CD14-positive monocyte (primary cell): Measurements from ENCODE around the gene OXNAD1. TPM values are rescaled to one million over a fixed set of nuclear protein-coding genes. Genes with fewer than 3 reads are reported as not detected.

Source experiments
- DNase-seq, 3 donors: peaks; one replicate each; pipeline ENCODE4 v3.0.0-alpha.2; 2011 to 2022
- H2AFZ ChIP-seq: 2 replicates; pipeline ENCODE4 v1.6.0; 2012; ENCODE audit warnings: mild to moderate bottlenecking, low read depth, low read length, inconsistent platforms; ENCODE audit not compliant: insufficient read depth, poor library complexity, severe bottlenecking
- H3K27ac ChIP-seq, 2 donors: 1 replicate in 1 of 2; 2 replicates in 1 of 2; pipeline ENCODE4 v1.5.1; 2012 to 2013; ENCODE audit warnings: low read length in 2 of 2, control low read depth in 1 of 2, inconsistent platforms in 1 of 2, low read depth in 1 of 2, mild to moderate bottlenecking in 1 of 2
- H3K27me3 ChIP-seq, 2 donors: one replicate each; pipeline versions ENCODE4 v1.6.0 to v1.6.1; 2011 to 2013; ENCODE audit warnings: low read length in 2 of 2; ENCODE audit not compliant: control insufficient read depth in 2 of 2, insufficient read depth in 2 of 2
- H3K36me3 ChIP-seq, 2 donors: replicated peaks in 1 of 2; 1 replicate in 1 of 2; 2 replicates in 1 of 2; pipeline versions ENCODE4 v1.5.1 to v1.6.1; 2012 to 2013; ENCODE audit warnings: low read length in 2 of 2, control low read depth in 1 of 2, inconsistent platforms in 1 of 2, mild to moderate bottlenecking in 1 of 2; ENCODE audit not compliant: insufficient read depth in 2 of 2, control insufficient read depth in 1 of 2
- H3K4me1 ChIP-seq, 2 donors: 1 replicate in 1 of 2; 2 replicates in 1 of 2; pipeline versions ENCODE4 v1.5.1 to v1.6.1; 2012 to 2013; ENCODE audit warnings: low read length in 2 of 2, control low read depth in 1 of 2, inconsistent platforms in 1 of 2, mild to moderate bottlenecking in 1 of 2, moderate library complexity in 1 of 2; ENCODE audit not compliant: insufficient read depth in 2 of 2, control insufficient read depth in 1 of 2
- H3K4me2 ChIP-seq: replicated peaks from 2 replicates; pipeline ENCODE3; 2012; ENCODE audit warnings: low read length, moderate library complexity, mild to moderate bottlenecking; ENCODE audit not compliant: poor library complexity, severe bottlenecking; ENCODE audit errors: extremely low read depth
- H3K4me3 ChIP-seq, 3 experiments: fragments of 200-600 bp in 1 of 3; sonication (generic) in 1 of 3; replicated peaks in 1 of 3; 1 replicate in 2 of 3; 2 replicates in 1 of 3; pipeline ENCODE4 v1.5.1; 2011 to 2013; ENCODE audit warnings: low read length in 3 of 3, mild to moderate bottlenecking in 3 of 3, control low read depth in 2 of 3, low read depth in 2 of 3, inconsistent platforms in 1 of 3, moderate library complexity in 1 of 3
- H3K79me2 ChIP-seq: 2 replicates; pipeline ENCODE4 v1.6.0; 2012; ENCODE audit warnings: mild to moderate bottlenecking, control low read depth, inconsistent platforms, low read length, moderate library complexity; ENCODE audit not compliant: insufficient read depth
- H3K9ac ChIP-seq: 2 replicates; pipeline ENCODE4 v1.6.0; 2017; ENCODE audit warnings: low read length, mild to moderate bottlenecking; ENCODE audit not compliant: insufficient read depth, poor library complexity, severe bottlenecking
- H3K9me3 ChIP-seq, 2 donors: replicated peaks in 1 of 2; 1 replicate in 1 of 2; 2 replicates in 1 of 2; pipeline versions ENCODE4 v1.5.1 to v1.6.1; 2012 to 2013; ENCODE audit warnings: low read length in 2 of 2, control low read depth in 1 of 2; ENCODE audit not compliant: control insufficient read depth in 1 of 2, insufficient read depth in 1 of 2
- H4K20me1 ChIP-seq: 2 replicates; pipeline ENCODE4 v1.6.0; 2012; ENCODE audit warnings: mild to moderate bottlenecking, low read length, control low read depth, moderate library complexity; ENCODE audit not compliant: insufficient read depth
- H3K27ac Mint-ChIP-seq, 7 donors: one replicate each; pipeline ENCODE4 v1.8.0; 2020; ENCODE audit warnings: mild to moderate bottlenecking in 7 of 7, mixed read lengths in 7 of 7, moderate library complexity in 6 of 7, inconsistent platforms in 2 of 7
- H3K27me3 Mint-ChIP-seq, 3 donors: one replicate each; pipeline ENCODE4 v1.8.0; 2021 to 2022; ENCODE audit warnings: low read depth in 3 of 3, mild to moderate bottlenecking in 3 of 3, mixed read lengths in 3 of 3, moderate library complexity in 3 of 3, inconsistent platforms in 1 of 3
- H3K36me3 Mint-ChIP-seq, 2 donors: one replicate each; pipeline ENCODE4 v1.8.0; 2020; ENCODE audit warnings: mixed read lengths in 2 of 2, inconsistent platforms in 1 of 2, mild to moderate bottlenecking in 1 of 2
- H3K4me1 Mint-ChIP-seq: one replicate; pipeline ENCODE4 v1.8.0; 2020; ENCODE audit warnings: mild to moderate bottlenecking, mixed read lengths
- H3K4me3 Mint-ChIP-seq, 2 donors: one replicate each; pipeline ENCODE4 v1.8.0; 2020; ENCODE audit warnings: mild to moderate bottlenecking in 2 of 2, mixed read lengths in 2 of 2, moderate library complexity in 1 of 2
- H3K9me3 Mint-ChIP-seq, 7 donors: one replicate each; pipeline ENCODE4 v1.8.0; 2020 to 2022; ENCODE audit warnings: mixed read lengths in 7 of 7, mild to moderate bottlenecking in 6 of 7, moderate library complexity in 6 of 7, inconsistent platforms in 2 of 7
- WGBS: methylation state at CpG from one replicate; pipeline ENCODE4 v1.1.5; 2013; ENCODE audit warnings: missing lambda C conversion rate; ENCODE audit not compliant: insufficient coverage; 5-methylcytosine and 5-hydroxymethylcytosine counted together
- intact Hi-C, 2 donors: fragments of 100-400 bp; cut with micrococcal nuclease; formaldehyde crosslinking; loops; one replicate each; pipeline versions ENCODE4 v1.15.0 to v1.15.1; 2023
- polyA plus RNA-seq, 3 donors: library from polyadenylated mRNA; depleted of rRNA in 1 of 3; unstranded in 2 of 3; stranded (reverse) in 1 of 3; fragments of 300-500 nt in 2 of 3; fragments of >200 nt in 1 of 3; fragmentation: Illumina TruSeq in 2 of 3; gene quantifications; 1 replicate in 2 of 3; 2 replicates in 1 of 3; pipeline ENCODE4 v1.2.3, GENCODE V29; 2012 to 2021
- TF ChIP-seq, protein P1 (sequence below): fragments of 200-600 bp; IDR thresholded peaks from one replicate; pipeline ENCODE4 v1.8.0; 2022; ENCODE audit warnings: antibody characterized with exemption, mild to moderate bottlenecking

The OXNAD1 gene
- polyA plus RNA-seq, 3 donors, result 3.7 to 5.1 (median 4.4) TPM

DNA sequence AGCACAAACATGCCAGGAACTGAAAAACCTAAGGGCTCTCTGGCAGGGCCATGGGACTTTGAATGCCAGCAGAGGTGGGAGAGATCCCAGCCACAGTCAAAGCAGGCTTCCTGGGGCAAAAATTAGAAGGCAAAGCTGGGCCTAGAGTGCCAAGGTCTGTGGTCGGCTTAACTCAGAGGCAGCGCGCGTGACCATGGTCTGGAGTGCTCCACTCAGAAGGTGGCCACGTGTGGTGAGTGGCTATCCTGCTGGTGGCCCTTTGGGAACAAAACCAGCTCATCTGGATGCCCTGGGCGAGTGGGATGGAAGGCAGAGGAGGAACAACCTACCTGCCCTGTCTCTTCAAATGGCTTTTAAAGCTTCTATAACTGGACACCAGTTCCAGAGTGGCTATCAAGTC, 63.1 kb downstream of the OXNAD1 start:
- H3K4me3 ChIP-seq, result no peak overlapping the region
- no peak overlapping the region for H3K4me3 Mint-ChIP-seq
- no peak for DNase-seq
- H3K9me3 ChIP-seq, result peaks cover 0 to 15% of the 10 kb centered on the region in 2 donors
- WGBS, result 99% methylated on average over 6 of the region's 6 CpGs
- H3K79me2 ChIP-seq, result no peaks in the 10 kb centered on the region
- H3K27me3 ChIP-seq, result no peaks in the 10 kb centered on the region
- TF ChIP-seq, protein P1, sequence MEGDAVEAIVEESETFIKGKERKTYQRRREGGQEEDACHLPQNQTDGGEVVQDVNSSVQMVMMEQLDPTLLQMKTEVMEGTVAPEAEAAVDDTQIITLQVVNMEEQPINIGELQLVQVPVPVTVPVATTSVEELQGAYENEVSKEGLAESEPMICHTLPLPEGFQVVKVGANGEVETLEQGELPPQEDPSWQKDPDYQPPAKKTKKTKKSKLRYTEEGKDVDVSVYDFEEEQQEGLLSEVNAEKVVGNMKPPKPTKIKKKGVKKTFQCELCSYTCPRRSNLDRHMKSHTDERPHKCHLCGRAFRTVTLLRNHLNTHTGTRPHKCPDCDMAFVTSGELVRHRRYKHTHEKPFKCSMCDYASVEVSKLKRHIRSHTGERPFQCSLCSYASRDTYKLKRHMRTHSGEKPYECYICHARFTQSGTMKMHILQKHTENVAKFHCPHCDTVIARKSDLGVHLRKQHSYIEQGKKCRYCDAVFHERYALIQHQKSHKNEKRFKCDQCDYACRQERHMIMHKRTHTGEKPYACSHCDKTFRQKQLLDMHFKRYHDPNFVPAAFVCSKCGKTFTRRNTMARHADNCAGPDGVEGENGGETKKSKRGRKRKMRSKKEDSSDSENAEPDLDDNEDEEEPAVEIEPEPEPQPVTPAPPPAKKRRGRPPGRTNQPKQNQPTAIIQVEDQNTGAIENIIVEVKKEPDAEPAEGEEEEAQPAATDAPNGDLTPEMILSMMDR, result no peak
- H3K27ac Mint-ChIP-seq, result peak overlapping the region in 3 of 7 donors; percentile 42 to 54 (median 46)
- no peaks in the 10 kb centered on the region for H3K4me1 ChIP-seq
- peaks cover 10 to 25% (median 14%) of the 10 kb centered on the region in 7 donors for H3K9me3 Mint-ChIP-seq
- no peak overlapping the region for H2AFZ ChIP-seq
- H3K36me3 ChIP-seq, result peaks cover 36 to 88% of the 10 kb centered on the region in 2 donors
- no peak overlapping the region for H3K27ac ChIP-seq
- no peaks in the 10 kb centered on the region for H4K20me1 ChIP-seq
- no peak overlapping the region for H3K4me2 ChIP-seq
- peaks cover 53 to 71% of the 10 kb centered on the region in 2 donors for H3K36me3 Mint-ChIP-seq
- no peak overlapping the region for H3K9ac ChIP-seq
- intact Hi-C loops, result no loop called here
- H3K27me3 Mint-ChIP-seq, result peaks cover 0 to 4% (median 3%) of the 10 kb centered on the region in 3 donors
- no peaks in the 10 kb centered on the region for H3K4me1 Mint-ChIP-seq

DNA sequence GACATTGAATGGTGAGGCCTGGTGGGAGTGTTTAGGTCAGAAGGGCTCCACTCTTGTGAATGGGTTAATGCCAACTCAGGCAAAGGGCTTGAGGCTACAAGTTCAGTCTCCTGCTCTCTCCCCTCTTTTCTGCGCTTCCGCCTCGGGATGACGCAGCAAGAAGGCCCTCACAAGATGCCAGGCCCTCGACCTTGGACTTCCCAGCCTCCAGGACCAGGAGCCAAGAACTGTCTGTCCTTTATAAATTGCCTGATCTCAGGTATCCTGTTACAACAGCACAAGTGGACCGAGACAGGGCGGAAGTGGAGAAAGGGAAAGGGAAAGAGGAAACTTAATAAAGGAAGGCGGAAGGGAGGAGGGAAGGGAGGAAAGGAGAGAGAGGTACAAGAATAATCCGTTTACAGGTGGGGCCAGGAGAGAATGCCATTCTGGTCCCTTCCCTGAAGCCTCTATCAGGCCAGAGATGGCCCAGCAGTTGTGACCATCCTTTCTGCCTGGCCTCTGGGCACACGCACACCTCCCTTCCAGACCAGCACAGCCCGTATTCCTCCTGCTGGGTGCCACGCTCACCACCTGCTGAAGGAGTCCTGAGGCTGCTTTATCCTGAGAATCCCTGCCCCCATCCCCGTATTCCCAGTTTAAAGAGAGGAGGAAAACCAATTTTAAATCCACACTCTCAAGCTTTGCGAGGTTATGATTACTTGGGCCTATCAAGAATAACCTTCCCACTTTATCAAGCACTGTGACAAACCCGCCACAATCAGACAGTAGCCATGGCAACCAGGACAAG, 64.2 kb downstream of the OXNAD1 start:
- DNase-seq, result no peak
- Histone ChIP-seq H2AFZ (no peak overlapping the region), H3K27me3 (no peaks in the 10 kb centered on the region), H4K20me1 (no peaks in the 10 kb centered on the region), H3K4me2 (no peak overlapping the region), H3K4me1 (no peaks in the 10 kb centered on the region), H3K79me2 (no peaks in the 10 kb centered on the region), H3K9ac (no peak overlapping the region), H3K27ac (no peak overlapping the region), H3K4me3 (no peak overlapping the region), H3K9me3 (peaks cover 0 to 15% of the 10 kb centered on the region in 2 donors), H3K36me3 (peaks cover 27 to 79% of the 10 kb centered on the region in 2 donors)
- peaks cover 10 to 25% (median 14%) of the 10 kb centered on the region in 7 donors for H3K9me3 Mint-ChIP-seq
- TF ChIP-seq, protein P1, result no peak
- intact Hi-C loops, result no loop called here
- no peaks in the 10 kb centered on the region for H3K4me1 Mint-ChIP-seq
- peaks cover 0 to 4% (median 3%) of the 10 kb centered on the region in 3 donors for H3K27me3 Mint-ChIP-seq
- WGBS, result 86% methylated on average over 9 of the region's 15 CpGs
- H3K27ac Mint-ChIP-seq, result peak overlapping the region in 1 of 7 donors; percentile 37
- H3K36me3 Mint-ChIP-seq, result peaks cover 50 to 70% of the 10 kb centered on the region in 2 donors
- H3K4me3 Mint-ChIP-seq, result no peak overlapping the region
